ENCODE data around the gene ABI2.

DNA sequence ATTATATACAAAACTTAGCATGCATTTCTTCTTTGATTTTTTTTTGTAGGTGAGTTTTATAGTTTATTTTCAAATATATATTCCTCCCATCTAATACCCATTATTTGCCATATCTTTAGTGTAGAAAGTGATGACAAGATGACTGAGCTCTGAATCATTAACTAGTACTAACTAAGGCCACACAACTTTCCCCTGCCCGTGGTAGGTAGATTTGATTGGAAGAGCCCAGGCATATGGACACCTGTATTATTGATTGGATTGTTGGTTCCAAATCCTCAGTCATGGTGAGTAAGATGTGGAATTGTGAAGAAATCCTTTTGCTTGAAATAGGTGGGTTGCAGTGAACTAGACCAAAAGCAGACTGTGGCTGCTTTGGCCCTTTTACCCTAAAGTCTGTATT, 54.8 kb downstream of the ABI2 start:
- TF ChIP-seq, protein P1, sequence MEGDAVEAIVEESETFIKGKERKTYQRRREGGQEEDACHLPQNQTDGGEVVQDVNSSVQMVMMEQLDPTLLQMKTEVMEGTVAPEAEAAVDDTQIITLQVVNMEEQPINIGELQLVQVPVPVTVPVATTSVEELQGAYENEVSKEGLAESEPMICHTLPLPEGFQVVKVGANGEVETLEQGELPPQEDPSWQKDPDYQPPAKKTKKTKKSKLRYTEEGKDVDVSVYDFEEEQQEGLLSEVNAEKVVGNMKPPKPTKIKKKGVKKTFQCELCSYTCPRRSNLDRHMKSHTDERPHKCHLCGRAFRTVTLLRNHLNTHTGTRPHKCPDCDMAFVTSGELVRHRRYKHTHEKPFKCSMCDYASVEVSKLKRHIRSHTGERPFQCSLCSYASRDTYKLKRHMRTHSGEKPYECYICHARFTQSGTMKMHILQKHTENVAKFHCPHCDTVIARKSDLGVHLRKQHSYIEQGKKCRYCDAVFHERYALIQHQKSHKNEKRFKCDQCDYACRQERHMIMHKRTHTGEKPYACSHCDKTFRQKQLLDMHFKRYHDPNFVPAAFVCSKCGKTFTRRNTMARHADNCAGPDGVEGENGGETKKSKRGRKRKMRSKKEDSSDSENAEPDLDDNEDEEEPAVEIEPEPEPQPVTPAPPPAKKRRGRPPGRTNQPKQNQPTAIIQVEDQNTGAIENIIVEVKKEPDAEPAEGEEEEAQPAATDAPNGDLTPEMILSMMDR (IDR thresholded peaks at IDR 0.05) = no peak
- TF ChIP-seq POLR2A (IDR thresholded peaks at IDR 0.05) = no peak

All from esophagus squamous epithelium (tissue), 4 donors.